ENCODE results near the gene CRY2.

GRCh38 chr11:45902452-45903380 lies 55.4 kb downstream of the CRY2 start:
- TF ChIP-seq CTCF (optimal IDR thresholded peaks at IDR 0.05 in 1 of 3, IDR thresholded peaks at IDR 0.05 in 1 of 3, conservative IDR thresholded peaks at IDR 0.05 in 1 of 3; ENCODE audit: extremely low read depth in 1 of 3, insufficient read depth in 2 of 3, low read length in 3 of 3) (no peak), EZH2 (IDR thresholded peaks at IDR 0.05; ENCODE audit: low read length) (no peak)
